ENCODE measurements around the gene NPHP4. TPM values are rescaled to one million over a fixed set of nuclear protein-coding genes. Genes with fewer than 3 reads are reported as not detected.

Gene NPHP4
- total RNA-seq, 1 donor from 2014 or later: 33.2 TPM

DNA sequence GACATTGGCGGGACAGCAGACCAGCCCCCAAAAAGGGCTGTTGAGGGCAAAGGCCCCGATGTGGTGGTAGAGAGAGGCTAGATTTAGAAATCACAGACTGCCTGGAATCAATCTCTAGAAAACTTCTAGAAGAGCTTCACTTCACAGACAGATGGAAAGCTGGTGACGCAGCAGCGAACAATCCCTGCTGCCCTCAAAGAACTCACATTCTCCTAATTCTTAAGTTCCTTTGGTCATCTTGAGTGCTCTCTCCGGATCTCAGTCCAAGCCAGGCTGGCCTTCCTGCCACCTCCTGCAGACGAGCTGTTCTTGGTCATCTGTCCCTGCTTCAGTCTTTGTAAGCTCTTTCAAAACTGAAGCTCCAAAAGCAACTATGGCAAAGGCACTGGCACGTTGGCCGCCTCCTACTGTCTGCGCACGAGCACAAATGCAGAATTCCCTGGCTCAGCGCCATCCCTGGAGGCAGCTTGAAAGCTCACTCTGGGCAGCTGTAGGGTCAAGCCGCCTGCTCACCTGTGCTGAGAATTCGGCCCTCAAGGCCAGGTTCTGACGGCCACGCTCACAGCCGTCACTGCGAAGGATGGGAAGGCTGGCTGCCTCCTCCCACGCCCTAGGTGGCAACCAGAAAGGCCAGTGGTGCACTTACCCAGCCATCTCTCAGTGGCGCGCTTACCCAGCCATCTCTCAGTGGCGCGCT, 110.6 kb downstream of the NPHP4 start:
- no peak overlapping the region for H3K4me3 Mint-ChIP-seq
- H3K27me3 Mint-ChIP-seq (ENCODE audit: low read depth): no peaks in the 10 kb centered on the region
- H3K4me1 Mint-ChIP-seq: peaks cover 14% of the 10 kb centered on the region
- H3K27ac Mint-ChIP-seq (ENCODE audit: unreplicated experiment): no peak overlapping the region
- DNase-seq (ENCODE audit: low read depth, low spot score): no peak
- TF ChIP-seq, protein P1, sequence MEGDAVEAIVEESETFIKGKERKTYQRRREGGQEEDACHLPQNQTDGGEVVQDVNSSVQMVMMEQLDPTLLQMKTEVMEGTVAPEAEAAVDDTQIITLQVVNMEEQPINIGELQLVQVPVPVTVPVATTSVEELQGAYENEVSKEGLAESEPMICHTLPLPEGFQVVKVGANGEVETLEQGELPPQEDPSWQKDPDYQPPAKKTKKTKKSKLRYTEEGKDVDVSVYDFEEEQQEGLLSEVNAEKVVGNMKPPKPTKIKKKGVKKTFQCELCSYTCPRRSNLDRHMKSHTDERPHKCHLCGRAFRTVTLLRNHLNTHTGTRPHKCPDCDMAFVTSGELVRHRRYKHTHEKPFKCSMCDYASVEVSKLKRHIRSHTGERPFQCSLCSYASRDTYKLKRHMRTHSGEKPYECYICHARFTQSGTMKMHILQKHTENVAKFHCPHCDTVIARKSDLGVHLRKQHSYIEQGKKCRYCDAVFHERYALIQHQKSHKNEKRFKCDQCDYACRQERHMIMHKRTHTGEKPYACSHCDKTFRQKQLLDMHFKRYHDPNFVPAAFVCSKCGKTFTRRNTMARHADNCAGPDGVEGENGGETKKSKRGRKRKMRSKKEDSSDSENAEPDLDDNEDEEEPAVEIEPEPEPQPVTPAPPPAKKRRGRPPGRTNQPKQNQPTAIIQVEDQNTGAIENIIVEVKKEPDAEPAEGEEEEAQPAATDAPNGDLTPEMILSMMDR (conservative IDR thresholded peaks at IDR 0.05): no peak
- no peaks in the 10 kb centered on the region for H3K9me3 Mint-ChIP-seq
- H3K36me3 Mint-ChIP-seq (ENCODE audit: low read depth): peaks cover 16% of the 10 kb centered on the region

DNA sequence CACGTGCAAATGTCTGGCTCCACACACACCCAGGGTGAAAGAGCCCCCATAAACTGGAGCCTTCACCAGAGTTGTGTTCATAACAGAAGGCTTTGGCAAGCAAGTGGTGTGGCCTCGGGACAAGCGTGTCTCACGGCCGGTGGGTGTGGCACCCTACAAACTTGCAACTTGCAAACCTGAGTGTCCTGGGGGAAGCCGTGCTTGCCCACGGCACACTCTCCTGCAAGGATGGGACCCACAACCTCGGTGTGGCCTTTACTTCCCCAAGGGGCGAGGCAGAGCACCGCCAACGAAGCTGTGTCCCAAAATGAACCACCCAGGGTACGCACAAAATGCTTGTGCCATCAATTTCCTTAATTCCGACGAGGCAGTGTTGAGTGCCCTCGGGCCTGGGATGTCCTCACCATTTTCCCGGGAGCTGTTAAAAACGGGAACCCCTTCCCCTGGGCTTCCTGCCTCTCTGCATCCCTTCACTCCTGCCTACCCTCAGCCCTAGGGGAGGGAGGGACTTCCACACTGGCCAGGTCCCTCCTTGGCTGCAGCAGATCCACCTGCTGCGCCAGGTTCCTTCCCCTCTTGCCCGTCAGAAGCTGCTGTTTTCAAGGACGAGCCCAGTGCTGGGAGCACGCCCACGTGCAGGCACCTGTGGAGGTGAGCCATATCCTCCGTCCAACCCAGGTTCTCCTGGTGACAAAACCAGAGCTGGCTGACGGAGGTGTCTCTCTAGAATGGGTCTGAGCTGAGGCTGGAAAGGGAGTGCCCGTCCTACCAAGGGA, 111.4 kb downstream of the NPHP4 start:
- no peak overlapping the region for H3K4me3 Mint-ChIP-seq
- H3K36me3 Mint-ChIP-seq (ENCODE audit: low read depth): peaks cover 16% of the 10 kb centered on the region
- H3K9me3 Mint-ChIP-seq: no peaks in the 10 kb centered on the region
- H3K4me1 Mint-ChIP-seq: peaks cover 14% of the 10 kb centered on the region
- H3K27me3 Mint-ChIP-seq (ENCODE audit: low read depth): no peaks in the 10 kb centered on the region
- no peak for DNase-seq (ENCODE audit: low read depth, low spot score)
- TF ChIP-seq, protein P1 (conservative IDR thresholded peaks at IDR 0.05): no peak
- H3K27ac Mint-ChIP-seq (ENCODE audit: unreplicated experiment): no peak overlapping the region

DNA sequence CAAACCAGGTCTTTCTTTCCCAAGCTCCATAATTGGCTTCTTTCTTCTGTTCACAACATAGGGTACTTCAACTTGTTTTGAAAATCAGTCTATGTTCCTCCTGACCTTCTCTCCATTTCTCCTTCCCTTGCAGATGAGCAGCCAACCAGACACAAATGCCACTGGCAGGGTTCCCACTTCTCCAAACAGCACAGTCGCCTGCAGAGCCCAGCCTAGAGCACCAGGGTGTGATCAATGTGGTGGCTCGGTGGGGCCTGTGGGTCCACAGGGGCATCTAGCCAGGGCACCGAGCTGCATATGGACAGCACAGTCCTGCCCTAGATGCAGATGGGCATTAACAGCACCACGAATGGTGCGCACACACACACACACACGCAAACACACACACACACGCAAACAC, 112.8 kb downstream of the NPHP4 start:
- H3K27me3 Mint-ChIP-seq (ENCODE audit: low read depth): no peaks in the 10 kb centered on the region

DNA sequence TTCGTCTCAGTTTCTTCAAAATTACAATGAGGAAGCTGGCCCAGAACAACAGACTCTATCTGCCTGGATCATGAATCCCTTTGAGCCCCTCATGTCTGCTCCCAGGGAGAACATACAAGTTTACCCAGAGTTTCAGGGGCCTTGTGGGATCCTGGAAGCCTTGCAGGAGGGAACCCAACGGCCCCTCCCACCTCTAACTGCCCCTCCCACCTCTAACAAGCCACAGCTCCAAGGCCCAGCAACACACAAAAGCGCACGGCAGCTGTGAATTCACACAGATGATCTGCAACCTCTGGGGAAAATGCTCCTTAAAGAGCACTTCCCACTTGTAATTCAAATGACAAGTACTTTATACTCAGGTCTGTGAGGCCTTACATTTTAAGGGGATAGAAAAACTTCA, 113.3 kb downstream of the NPHP4 start:
- H3K27ac Mint-ChIP-seq (ENCODE audit: unreplicated experiment): peak overlapping the region; percentile 81
- no peak overlapping the region for H3K4me3 Mint-ChIP-seq
- no peaks in the 10 kb centered on the region for H3K27me3 Mint-ChIP-seq (ENCODE audit: low read depth)
- peaks cover 15% of the 10 kb centered on the region for H3K36me3 Mint-ChIP-seq (ENCODE audit: low read depth)
- peaks cover 14% of the 10 kb centered on the region for H3K4me1 Mint-ChIP-seq
- TF ChIP-seq, protein P1 (conservative IDR thresholded peaks at IDR 0.05): no peak
- H3K9me3 Mint-ChIP-seq: no peaks in the 10 kb centered on the region
- no peak for DNase-seq (ENCODE audit: low read depth, low spot score)

More for the DNA sequence above, 112.8 kb downstream of the NPHP4 start:
- no peak for DNase-seq (ENCODE audit: low read depth, low spot score)
- Mint-ChIP-seq H3K4me1 (peaks cover 14% of the 10 kb centered on the region), H3K9me3 (no peaks in the 10 kb centered on the region), H3K4me3 (no peak overlapping the region), H3K36me3 (ENCODE audit: low read depth) (peaks cover 14% of the 10 kb centered on the region), H3K27ac (ENCODE audit: unreplicated experiment) (peak overlapping the region; percentile 81)
- TF ChIP-seq, protein P1 (conservative IDR thresholded peaks at IDR 0.05): no peak

- Mint-ChIP-seq H3K4me1 (peaks cover 14% of the 10 kb centered on the region), H3K36me3 (ENCODE audit: low read depth) (peaks cover 20% of the 10 kb centered on the region), H3K27me3 (ENCODE audit: low read depth) (no peaks in the 10 kb centered on the region), H3K4me3 (no peak overlapping the region), H3K9me3 (no peaks in the 10 kb centered on the region), H3K27ac (ENCODE audit: unreplicated experiment) (no peak overlapping the region)
- TF ChIP-seq, protein P1 (conservative IDR thresholded peaks at IDR 0.05): no peak
- no peak for DNase-seq (ENCODE audit: low read depth, low spot score)
Observed at GRCh38 chr1:5877683-5878530, 114.3 kb downstream of the NPHP4 start.

All from neural crest cell (in vitro differentiated cells).